ENCODE results near the gene AGBL4.

Gene AGBL4

GRCh38 chr1:48947761-48948537 is 1075.8 kb downstream of the AGBL4 start:
- ChIA-PET POLR2A (no interaction called here), CTCF (interaction anchor here (1.1 to 2.0 kb wide), 2 partner anchors 13 to 24 kb away, joined by 4 to 6 read pairs; no protein-coding TSS in a partner anchor)
- TF ChIP-seq, protein P1, sequence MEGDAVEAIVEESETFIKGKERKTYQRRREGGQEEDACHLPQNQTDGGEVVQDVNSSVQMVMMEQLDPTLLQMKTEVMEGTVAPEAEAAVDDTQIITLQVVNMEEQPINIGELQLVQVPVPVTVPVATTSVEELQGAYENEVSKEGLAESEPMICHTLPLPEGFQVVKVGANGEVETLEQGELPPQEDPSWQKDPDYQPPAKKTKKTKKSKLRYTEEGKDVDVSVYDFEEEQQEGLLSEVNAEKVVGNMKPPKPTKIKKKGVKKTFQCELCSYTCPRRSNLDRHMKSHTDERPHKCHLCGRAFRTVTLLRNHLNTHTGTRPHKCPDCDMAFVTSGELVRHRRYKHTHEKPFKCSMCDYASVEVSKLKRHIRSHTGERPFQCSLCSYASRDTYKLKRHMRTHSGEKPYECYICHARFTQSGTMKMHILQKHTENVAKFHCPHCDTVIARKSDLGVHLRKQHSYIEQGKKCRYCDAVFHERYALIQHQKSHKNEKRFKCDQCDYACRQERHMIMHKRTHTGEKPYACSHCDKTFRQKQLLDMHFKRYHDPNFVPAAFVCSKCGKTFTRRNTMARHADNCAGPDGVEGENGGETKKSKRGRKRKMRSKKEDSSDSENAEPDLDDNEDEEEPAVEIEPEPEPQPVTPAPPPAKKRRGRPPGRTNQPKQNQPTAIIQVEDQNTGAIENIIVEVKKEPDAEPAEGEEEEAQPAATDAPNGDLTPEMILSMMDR (IDR thresholded peaks at IDR 0.05; ENCODE audit: control extremely low read depth, extremely low read depth, low read depth, missing control alignments) = no peak
- DNase-seq (ENCODE audit: extremely low spot score) = no peak

GRCh38 chr1:48946070-48946469 is 1077.7 kb downstream of the AGBL4 start:
- no peak for DNase-seq (ENCODE audit: extremely low spot score)
- TF ChIP-seq, protein P1 (IDR thresholded peaks at IDR 0.05; ENCODE audit: control extremely low read depth, extremely low read depth, low read depth, missing control alignments) = no peak
- ChIA-PET CTCF (interaction anchor here (1.4 kb wide), 1 partner anchor 13 kb away, joined by 4 read pairs; no protein-coding TSS in a partner anchor), POLR2A (no interaction called here)

DNA sequence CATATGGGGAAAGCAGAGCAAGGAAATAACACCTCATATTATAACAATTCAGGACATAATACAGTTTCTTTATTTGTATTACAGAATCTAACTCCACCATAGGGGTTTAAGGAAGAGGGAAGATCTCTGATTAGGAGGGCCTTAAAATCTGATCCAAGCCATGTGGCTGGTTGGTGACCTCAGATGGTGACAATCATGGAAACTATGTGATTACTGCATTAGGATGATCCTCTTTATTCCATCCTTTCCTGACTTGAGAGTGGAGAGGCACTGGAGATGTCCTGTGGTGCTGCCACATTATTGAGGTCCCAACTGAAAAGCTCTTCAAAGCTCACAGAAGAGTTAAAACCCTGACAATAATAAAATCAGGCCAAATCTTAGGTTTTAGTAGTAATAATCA is 1078.9 kb downstream of the AGBL4 start:
- TF ChIP-seq, protein P1 (IDR thresholded peaks at IDR 0.05; ENCODE audit: control extremely low read depth, extremely low read depth, low read depth, missing control alignments) = no peak
- ChIA-PET CTCF (no interaction called here), POLR2A (no interaction called here)
- no peak for DNase-seq (ENCODE audit: extremely low spot score)

DNA sequence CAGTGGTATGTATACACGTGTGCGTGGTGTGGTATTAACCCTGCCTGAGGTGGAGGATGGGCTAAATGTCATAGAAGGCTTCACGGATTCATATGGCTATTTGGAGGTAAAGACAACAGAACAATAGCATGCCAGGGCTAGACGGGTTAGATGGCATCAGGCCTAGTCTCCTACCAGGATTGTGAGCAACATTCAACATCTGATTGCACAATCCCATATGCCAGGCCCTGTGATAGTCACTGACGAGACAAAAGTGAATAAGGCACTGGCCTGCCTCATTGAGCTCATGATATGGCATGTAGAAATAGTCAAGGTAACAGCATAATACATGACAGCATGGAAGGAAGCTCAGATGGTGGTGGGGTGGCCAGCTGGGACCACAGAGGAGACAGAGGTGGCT is 1079.9 kb downstream of the AGBL4 start:
- ChIA-PET CTCF (interaction anchor here (1.0 kb wide), 3 partner anchors 9 to 12 kb away, joined by 3 read pairs; no protein-coding TSS in a partner anchor), POLR2A (no interaction called here)
- no peak for DNase-seq (ENCODE audit: extremely low spot score)
- TF ChIP-seq, protein P1 (IDR thresholded peaks at IDR 0.05; ENCODE audit: control extremely low read depth, extremely low read depth, low read depth, missing control alignments) = no peak

GRCh38 chr1:48943393-48943792 is 1080.4 kb downstream of the AGBL4 start:
- CTCF ChIA-PET = interaction anchor here (1.0 kb wide), 3 partner anchors 9 to 12 kb away, joined by 3 read pairs; no protein-coding TSS in a partner anchor
- DNase-seq (ENCODE audit: extremely low spot score) = no peak
- POLR2A ChIA-PET = no interaction called here
- TF ChIP-seq, protein P1 (IDR thresholded peaks at IDR 0.05; ENCODE audit: control extremely low read depth, extremely low read depth, low read depth, missing control alignments) = no peak

DNA sequence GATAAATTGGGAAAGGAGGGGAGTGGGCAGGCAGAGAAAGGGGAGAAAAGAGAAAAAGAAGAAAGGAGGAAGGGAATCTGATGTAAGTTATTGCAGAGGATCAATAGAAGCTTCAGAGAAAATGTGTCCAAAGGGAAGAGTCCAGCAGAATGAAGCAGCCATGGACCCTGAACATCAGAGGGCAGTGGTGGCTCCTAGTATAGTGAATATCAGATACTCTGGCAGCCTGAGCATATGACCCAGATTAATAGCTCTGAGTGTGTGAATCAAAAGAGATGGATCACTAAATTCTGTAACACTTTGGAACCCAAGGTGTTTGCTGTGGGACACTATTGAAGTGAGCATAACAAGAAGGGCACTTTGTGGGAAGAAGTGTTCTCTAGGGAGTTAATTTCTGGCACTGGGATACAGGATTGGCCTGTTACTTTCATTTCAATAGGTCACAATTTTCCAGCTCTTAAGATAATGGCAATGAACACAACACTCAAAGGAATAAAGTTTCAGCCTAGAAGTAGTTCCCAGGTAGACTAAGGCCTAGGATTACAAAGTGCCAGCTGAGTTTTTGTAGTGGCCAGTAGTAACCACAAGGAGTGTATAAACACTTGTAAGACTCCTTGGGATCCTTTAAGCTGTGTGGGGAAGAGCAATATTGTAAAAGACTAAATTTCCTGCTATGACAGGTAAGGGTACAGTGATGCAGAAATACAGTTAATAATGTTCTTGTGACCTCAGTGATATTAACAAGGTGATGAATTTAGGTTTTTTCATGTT is 1082.6 kb downstream of the AGBL4 start:
- DNase-seq (ENCODE audit: extremely low spot score) = no peak
- TF ChIP-seq, protein P1 (IDR thresholded peaks at IDR 0.05; ENCODE audit: control extremely low read depth, extremely low read depth, low read depth, missing control alignments) = no peak
- ChIA-PET CTCF (interaction anchor here (2.0 to 2.4 kb wide), 2 partner anchors 12 to 16 kb away, joined by 5 to 7 read pairs; no protein-coding TSS in a partner anchor), POLR2A (no interaction called here)

All from GM10248 (cell line).